ENCODE data around the gene PIGX. TPM values are rescaled to one million over a fixed set of nuclear protein-coding genes. Genes with fewer than 3 reads are reported as not detected.
"Not testable (repeated sequence)": the region's sequence is repeated elsewhere in the genome, so short reads cannot be mapped to it uniquely, and the experiment has no call there.

PIGX gene
- total RNA-seq, 4 donors from 2014 or later, result 13.0 to 19.4 (median 15.6) TPM

- DNase-seq (ENCODE audit: low spot score), result no peak
- TF ChIP-seq CTCF (IDR thresholded peaks at IDR 0.05), result no peak
- ATAC-seq (ENCODE audit: low FRiP score), result no peak
Observed at GRCh38 chr3:196741249-196741889, 29.2 kb downstream of the PIGX start.

- not testable (repeated sequence) for DNase-seq (ENCODE audit: low spot score); ATAC-seq (ENCODE audit: low FRiP score)
Observed at GRCh38 chr3:196743569-196743968, 31.4 kb downstream of the PIGX start.

- ATAC-seq (ENCODE audit: low FRiP score), result no peak
- DNase-seq (ENCODE audit: low spot score), result no peak
- TF ChIP-seq CTCF (IDR thresholded peaks at IDR 0.05), result no peak
Observed at GRCh38 chr3:196749125-196749524, 36.9 kb downstream of the PIGX start.

GRCh38 chr3:196753201-196753600 is 41.0 kb downstream of the PIGX start:
- ATAC-seq (ENCODE audit: low FRiP score) (no peak), DNase-seq (ENCODE audit: low spot score) (no peak)
- no peak for TF ChIP-seq CTCF (IDR thresholded peaks at IDR 0.05)

GRCh38 chr3:196754091-196754981 is 42.2 kb downstream of the PIGX start:
- no peak for TF ChIP-seq CTCF (IDR thresholded peaks at IDR 0.05)
- ATAC-seq (ENCODE audit: low FRiP score) (no peak), DNase-seq (ENCODE audit: low spot score) (no peak)

- DNase-seq (ENCODE audit: low spot score) (no peak), ATAC-seq (ENCODE audit: low FRiP score) (no peak)
- TF ChIP-seq CTCF (IDR thresholded peaks at IDR 0.05), result no peak
Observed at GRCh38 chr3:196756732-196757131, 44.6 kb downstream of the PIGX start.

GRCh38 chr3:196757876-196758739 is 45.9 kb downstream of the PIGX start:
- ATAC-seq (ENCODE audit: low FRiP score) (no peak), DNase-seq (ENCODE audit: low spot score) (no peak)
- no peak for TF ChIP-seq CTCF (IDR thresholded peaks at IDR 0.05)

Data from omental fat pad (tissue), 4 donors.